BE2C (cell line): ENCODE measurements around the gene CDHR3.

Source experiments
- DNase-seq: peaks from one replicate; pipeline ENCODE4 v3.0.0-alpha.2; 2020
- H3K27me3 ChIP-seq: fragments of 250-450 bp; sonication (Bioruptor Pico); 2 replicates; pipeline ENCODE4 v1.5.1; 2020; ENCODE audit warnings: mild to moderate bottlenecking
- H3K36me3 ChIP-seq: fragments of 250-450 bp; sonication (Bioruptor Pico); 2 replicates; pipeline ENCODE4 v1.5.1; 2020; ENCODE audit warnings: mild to moderate bottlenecking
- H3K4me1 ChIP-seq: fragments of 250-450 bp; sonication (Bioruptor Pico); 2 replicates; pipeline ENCODE4 v1.5.1; 2020
- H3K4me3 ChIP-seq: 2 replicates; pipeline ENCODE4 v1.5.1; 2011; ENCODE audit warnings: low read depth, low read length
- H3K9me3 ChIP-seq: fragments of 250-450 bp; sonication (Bioruptor Pico); 2 replicates; pipeline ENCODE4 v1.5.1; 2020
- TF ChIP-seq, protein P1 (sequence below): IDR thresholded peaks from 2 replicates; pipeline ENCODE4 v1.5.1; 2012; ENCODE audit warnings: mild to moderate bottlenecking, low read depth, low read length

Gene CDHR3

DNA sequence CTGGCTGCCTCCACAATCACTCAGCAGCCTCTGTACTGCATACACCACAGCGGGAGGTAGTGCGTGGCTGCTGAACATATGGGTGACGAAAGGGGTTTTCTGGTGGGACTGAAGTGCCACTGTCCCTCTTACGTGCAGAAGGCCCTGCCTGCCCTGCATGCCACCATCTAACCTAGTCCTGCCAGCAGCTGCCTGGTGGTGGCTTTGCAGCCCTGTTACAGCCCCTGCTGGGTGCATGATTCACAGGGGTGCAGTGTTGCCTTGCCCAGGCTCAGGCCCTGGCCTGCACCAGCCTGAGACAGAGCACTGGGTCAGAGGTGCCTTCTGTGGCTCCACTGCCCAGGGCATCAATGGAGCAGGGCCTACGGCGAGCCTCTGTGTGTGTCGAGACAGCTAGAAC is 98.9 kb downstream of the CDHR3 start:
- H3K36me3 ChIP-seq: no peaks in the 10 kb centered on the region
- H3K27me3 ChIP-seq: no peaks in the 10 kb centered on the region
- no peak for DNase-seq
- peaks cover 16% of the 10 kb centered on the region for H3K4me1 ChIP-seq
- TF ChIP-seq, protein P1, sequence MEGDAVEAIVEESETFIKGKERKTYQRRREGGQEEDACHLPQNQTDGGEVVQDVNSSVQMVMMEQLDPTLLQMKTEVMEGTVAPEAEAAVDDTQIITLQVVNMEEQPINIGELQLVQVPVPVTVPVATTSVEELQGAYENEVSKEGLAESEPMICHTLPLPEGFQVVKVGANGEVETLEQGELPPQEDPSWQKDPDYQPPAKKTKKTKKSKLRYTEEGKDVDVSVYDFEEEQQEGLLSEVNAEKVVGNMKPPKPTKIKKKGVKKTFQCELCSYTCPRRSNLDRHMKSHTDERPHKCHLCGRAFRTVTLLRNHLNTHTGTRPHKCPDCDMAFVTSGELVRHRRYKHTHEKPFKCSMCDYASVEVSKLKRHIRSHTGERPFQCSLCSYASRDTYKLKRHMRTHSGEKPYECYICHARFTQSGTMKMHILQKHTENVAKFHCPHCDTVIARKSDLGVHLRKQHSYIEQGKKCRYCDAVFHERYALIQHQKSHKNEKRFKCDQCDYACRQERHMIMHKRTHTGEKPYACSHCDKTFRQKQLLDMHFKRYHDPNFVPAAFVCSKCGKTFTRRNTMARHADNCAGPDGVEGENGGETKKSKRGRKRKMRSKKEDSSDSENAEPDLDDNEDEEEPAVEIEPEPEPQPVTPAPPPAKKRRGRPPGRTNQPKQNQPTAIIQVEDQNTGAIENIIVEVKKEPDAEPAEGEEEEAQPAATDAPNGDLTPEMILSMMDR: no peak
- H3K9me3 ChIP-seq: no peaks in the 10 kb centered on the region
- no peak overlapping the region for H3K4me3 ChIP-seq

DNA sequence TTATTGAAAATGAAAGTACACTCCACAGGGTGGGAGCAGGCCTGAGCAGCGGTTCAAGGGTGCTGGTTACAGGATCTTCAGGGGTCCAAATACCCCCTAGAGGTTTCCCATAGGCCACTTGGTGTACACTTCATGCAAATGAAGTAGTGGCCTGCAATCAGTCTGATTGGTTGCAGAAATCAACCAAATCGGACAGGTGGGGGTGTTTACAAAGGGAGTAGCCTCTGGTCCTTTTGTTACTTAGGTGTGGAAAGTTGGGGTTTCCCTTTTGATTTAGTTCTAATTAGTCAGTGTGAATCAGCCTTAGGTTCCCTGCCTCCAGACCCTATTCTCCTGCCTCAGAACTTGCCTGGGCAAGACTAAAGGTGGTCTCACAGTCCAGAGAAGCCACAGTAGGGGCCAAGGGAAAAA is 99.5 kb downstream of the CDHR3 start:
- no peaks in the 10 kb centered on the region for H3K27me3 ChIP-seq
- H3K36me3 ChIP-seq: no peaks in the 10 kb centered on the region
- TF ChIP-seq, protein P1: no peak
- peaks cover 13% of the 10 kb centered on the region for H3K4me1 ChIP-seq
- no peaks in the 10 kb centered on the region for H3K9me3 ChIP-seq
- DNase-seq: no peak
- H3K4me3 ChIP-seq: no peak overlapping the region

DNA sequence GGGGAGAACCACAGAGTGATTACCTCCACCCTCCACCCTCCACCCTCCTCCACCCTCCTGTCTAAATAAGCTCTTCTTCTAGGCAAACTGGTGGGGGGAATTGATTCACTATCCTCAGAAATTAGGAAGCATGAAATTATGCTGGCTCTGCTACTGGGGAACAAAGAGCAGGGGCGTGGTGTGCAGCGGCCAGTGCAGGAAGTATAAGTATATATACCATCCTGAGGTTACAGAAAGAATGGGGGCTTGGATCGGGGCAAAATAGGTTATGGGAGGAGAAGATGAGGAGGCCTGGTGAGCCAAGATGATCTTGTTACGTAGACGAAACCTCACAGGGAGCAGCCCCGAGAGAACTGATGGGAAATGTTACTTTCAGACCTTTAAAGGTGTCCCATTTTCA is 100.0 kb downstream of the CDHR3 start:
- no peak for DNase-seq
- Histone ChIP-seq H3K27me3 (no peaks in the 10 kb centered on the region), H3K4me1 (peaks cover 13% of the 10 kb centered on the region)

DNA sequence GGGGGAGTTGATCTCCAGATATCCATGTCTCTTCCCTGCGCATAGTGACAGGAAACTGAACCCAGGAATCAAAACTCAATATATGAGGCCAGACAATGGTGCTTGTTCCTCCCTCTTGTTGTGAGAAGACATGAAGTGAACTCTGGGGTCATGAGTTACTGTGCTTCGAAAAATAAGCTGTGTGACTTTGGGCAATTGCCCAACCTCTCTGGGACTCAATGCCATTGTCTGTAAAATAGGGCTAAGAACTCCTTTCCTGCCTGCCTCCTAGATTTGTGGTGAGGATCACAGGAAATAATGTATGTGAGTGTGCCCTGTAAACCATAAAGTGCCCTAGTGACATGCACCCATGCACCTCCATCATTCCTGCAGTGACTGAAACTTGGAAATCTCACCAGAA is 100.6 kb downstream of the CDHR3 start:
- Histone ChIP-seq H3K9me3 (no peaks in the 10 kb centered on the region), H3K4me3 (no peak overlapping the region), H3K4me1 (peaks cover 13% of the 10 kb centered on the region), H3K27me3 (no peaks in the 10 kb centered on the region), H3K36me3 (no peaks in the 10 kb centered on the region)
- no peak for DNase-seq
- TF ChIP-seq, protein P1: no peak

More for the DNA sequence above, 100.0 kb downstream of the CDHR3 start:
- Histone ChIP-seq H3K36me3 (no peaks in the 10 kb centered on the region), H3K4me3 (no peak overlapping the region), H3K9me3 (no peaks in the 10 kb centered on the region)
- TF ChIP-seq, protein P1: no peak

DNA sequence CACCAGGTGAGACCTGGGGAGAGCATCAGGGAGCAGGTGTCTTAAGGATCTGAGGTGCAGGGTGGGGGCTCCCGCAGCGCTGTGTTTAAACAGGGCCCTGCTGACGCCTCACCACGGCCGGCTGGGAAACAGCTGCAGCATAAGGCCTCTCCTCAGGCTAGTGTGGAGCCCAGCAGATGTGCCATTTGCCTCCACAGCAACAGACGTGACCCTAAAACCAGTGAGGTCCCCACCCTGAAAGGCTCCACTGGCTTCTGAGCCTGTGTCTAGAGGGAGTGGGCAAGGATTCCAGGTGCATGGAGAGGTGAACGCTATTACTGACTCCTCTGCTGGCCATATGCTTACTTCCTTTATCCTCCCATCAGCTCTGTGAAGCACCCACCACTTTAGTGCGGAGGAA is 101.3 kb downstream of the CDHR3 start:
- Histone ChIP-seq H3K36me3 (no peaks in the 10 kb centered on the region), H3K4me3 (no peak overlapping the region), H3K27me3 (no peaks in the 10 kb centered on the region), H3K9me3 (no peaks in the 10 kb centered on the region), H3K4me1 (peaks cover 13% of the 10 kb centered on the region)
- TF ChIP-seq, protein P1: no peak
- no peak for DNase-seq

DNA sequence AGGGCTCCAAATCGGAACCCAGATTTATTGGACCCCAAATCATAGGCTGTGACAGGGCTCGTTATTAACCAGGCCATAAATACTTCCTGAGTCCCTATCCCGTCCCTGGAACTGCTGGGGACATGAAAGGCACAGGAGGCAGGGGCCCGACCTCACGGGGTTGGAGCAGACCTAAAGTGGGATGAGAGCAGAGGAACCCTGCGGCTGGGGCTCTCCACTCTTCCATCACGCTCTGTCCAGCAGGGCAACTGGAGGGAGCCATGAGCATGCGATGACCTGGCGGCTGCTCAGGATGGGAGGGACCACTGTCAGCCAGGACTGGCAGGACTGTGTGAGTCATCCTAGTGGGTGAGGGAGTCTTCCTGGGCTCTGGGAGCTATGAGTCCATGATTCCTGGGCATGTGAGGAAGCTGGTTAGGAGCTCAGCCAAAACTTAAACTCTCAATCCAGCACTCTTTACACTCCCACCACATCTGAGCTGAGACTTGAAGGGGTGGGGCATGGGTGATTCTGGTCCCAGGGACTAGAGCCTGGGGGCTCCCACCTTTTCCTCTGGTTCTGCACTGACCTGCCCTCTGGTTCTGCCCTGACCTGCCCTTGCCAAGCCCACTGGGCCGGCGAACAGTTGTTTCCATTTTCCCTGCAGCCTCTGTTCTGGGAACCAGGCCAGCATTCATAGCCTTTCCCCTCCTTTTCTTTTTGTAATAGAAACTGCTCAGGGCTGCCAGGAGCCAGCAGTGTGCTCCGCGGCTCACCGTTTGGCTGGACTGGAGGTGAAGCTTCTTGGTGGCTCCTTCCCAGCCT is 101.9 kb downstream of the CDHR3 start:
- peak overlapping the region; percentile 30 for H3K4me3 ChIP-seq
- H3K9me3 ChIP-seq: no peaks in the 10 kb centered on the region
- H3K36me3 ChIP-seq: no peaks in the 10 kb centered on the region
- H3K27me3 ChIP-seq: no peaks in the 10 kb centered on the region
- H3K4me1 ChIP-seq: peaks cover 13% of the 10 kb centered on the region
- peak; percentile 81 for DNase-seq
- TF ChIP-seq, protein P1: no peak
